Measurements from ENCODE around the gene NABP2. TPM values are rescaled to one million over a fixed set of nuclear protein-coding genes. Genes with fewer than 3 reads are reported as not detected.

NABP2 gene
- total RNA-seq, 4 donors from 2014 or later: 17.2 to 31.0 (median 21.6) TPM

DNA sequence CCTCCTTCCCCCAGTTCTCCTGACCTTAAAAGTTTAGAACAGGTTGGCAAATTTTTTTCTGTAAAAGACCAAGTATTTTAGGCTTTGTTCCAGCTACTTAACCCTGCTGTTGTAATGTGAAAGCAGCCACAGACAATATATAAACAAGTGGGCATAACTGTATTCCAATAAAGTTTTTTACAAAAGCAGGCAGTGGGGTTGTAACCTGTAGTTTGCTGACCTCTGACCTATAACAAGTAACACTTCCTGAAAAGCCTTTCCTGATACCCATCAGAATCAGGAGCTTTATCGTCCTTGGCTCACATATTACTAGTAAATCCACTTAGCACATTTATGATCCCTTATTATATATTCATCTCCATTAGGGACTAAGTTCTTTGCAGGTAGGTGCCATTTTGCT, 21.8 kb upstream of the NABP2 start:
- WGBS, 2 donors: 58 to 63% methylated on average over 1 of the region's 1 CpG
- Histone ChIP-seq H3K36me3 (peaks cover 7 to 36% (median 12%) of the 10 kb centered on the region in 3 donors), H3K27me3 (no peaks in the 10 kb centered on the region), H3K4me1 (peaks cover 0 to 5% (median 0%) of the 10 kb centered on the region in 3 donors), H3K4me3 (no peak overlapping the region), H3K27ac (no peak overlapping the region), H3K9me3 (no peaks in the 10 kb centered on the region)
- TF ChIP-seq POLR2A (IDR thresholded peaks at IDR 0.05): no peak
- TF ChIP-seq, protein P1, sequence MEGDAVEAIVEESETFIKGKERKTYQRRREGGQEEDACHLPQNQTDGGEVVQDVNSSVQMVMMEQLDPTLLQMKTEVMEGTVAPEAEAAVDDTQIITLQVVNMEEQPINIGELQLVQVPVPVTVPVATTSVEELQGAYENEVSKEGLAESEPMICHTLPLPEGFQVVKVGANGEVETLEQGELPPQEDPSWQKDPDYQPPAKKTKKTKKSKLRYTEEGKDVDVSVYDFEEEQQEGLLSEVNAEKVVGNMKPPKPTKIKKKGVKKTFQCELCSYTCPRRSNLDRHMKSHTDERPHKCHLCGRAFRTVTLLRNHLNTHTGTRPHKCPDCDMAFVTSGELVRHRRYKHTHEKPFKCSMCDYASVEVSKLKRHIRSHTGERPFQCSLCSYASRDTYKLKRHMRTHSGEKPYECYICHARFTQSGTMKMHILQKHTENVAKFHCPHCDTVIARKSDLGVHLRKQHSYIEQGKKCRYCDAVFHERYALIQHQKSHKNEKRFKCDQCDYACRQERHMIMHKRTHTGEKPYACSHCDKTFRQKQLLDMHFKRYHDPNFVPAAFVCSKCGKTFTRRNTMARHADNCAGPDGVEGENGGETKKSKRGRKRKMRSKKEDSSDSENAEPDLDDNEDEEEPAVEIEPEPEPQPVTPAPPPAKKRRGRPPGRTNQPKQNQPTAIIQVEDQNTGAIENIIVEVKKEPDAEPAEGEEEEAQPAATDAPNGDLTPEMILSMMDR (IDR thresholded peaks at IDR 0.05): no peak
- intact Hi-C loops (cut with DNase I): no loop called here
- DNase-seq: no peak

DNA sequence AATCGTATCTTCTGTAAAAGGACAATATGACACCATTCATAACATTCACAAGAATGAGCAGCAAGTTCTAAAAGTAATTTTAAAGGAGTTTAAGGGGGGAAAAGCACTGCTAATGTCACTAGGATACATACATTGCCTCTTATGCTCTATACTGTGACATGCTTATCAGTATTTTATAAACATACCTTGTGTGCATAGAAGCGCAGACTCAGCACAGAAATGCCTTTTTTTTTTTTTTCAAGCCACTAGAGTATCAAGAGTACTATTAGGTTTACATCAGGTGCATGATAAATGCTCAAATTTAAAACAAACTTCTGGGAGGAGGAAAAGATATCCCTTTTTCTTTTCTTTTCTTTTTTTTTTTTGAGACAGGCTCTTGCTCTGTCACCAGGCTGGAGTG, 21.3 kb upstream of the NABP2 start:
- intact Hi-C loops (cut with DNase I): no loop called here
- Histone ChIP-seq H3K4me3 (no peak overlapping the region), H3K9me3 (no peaks in the 10 kb centered on the region), H3K36me3 (peaks cover 10 to 40% (median 12%) of the 10 kb centered on the region in 3 donors), H3K27me3 (no peaks in the 10 kb centered on the region), H3K4me1 (peaks cover 0 to 5% (median 0%) of the 10 kb centered on the region in 3 donors), H3K27ac (no peak overlapping the region)
- TF ChIP-seq, protein P1 (IDR thresholded peaks at IDR 0.05): no peak
- TF ChIP-seq POLR2A (IDR thresholded peaks at IDR 0.05): no peak
- DNase-seq: no peak
- WGBS, 2 donors: 58 to 68% methylated on average over 2 of the region's 2 CpGs

DNA sequence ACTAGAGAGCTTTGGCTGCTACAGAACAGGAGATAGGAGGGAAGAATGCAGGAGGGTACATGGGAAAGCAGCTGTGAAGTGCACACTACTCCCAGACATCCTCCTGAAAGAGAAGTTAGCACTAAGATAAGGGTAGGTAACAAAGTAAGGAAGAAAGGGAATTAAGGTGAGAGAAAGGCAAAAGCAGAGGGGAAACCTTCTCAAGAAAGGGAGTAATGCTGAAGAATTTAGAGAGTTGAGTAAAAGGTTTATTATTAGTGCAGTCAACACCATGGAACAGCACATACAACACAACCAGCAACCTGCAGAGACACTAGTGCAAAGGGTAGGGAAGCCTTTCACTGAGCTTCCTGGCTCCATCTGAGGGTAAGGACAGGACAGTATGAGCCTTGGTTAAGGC, 19.9 kb upstream of the NABP2 start:
- H3K27ac ChIP-seq: no peak overlapping the region
- TF ChIP-seq POLR2A (IDR thresholded peaks at IDR 0.05): no peak
- TF ChIP-seq, protein P1 (IDR thresholded peaks at IDR 0.05): no peak

DNA sequence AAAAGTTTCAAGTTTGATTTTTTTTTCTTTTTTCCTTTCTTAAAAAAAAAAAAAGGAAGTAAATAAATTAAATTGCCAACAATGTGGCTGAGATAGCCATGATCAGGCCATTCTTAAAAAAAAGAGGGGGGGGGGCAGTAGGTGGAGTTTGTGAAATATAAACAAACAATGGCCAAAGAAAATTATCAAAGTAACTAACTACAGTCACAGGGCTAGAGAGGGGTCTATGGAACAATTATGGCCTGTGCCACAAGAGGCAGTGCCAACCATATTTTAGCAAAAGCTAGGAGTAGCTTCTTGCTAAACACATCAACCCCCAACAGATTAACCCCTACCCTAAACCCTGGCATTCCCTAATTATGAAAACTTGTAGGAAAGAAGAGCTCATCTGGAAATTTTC, 18.7 kb upstream of the NABP2 start:
- H3K4me3 ChIP-seq: no peak overlapping the region
- no peaks in the 10 kb centered on the region for H3K27me3 ChIP-seq
- no peak for DNase-seq
- TF ChIP-seq, protein P1 (IDR thresholded peaks at IDR 0.05): peak in 1 of 6 experiments; percentile 4
- no peak for TF ChIP-seq POLR2A (IDR thresholded peaks at IDR 0.05)
- no peaks in the 10 kb centered on the region for H3K9me3 ChIP-seq
- H3K27ac ChIP-seq: no peak overlapping the region
- peaks cover 21 to 66% (median 29%) of the 10 kb centered on the region in 3 donors for H3K36me3 ChIP-seq
- peaks cover 0 to 5% (median 0%) of the 10 kb centered on the region in 3 donors for H3K4me1 ChIP-seq
- intact Hi-C loops (cut with DNase I): no loop called here

More for the DNA sequence above, 19.9 kb upstream of the NABP2 start:
- H3K4me3 ChIP-seq: no peak overlapping the region
- DNase-seq: no peak
- no peaks in the 10 kb centered on the region for H3K27me3 ChIP-seq
- H3K9me3 ChIP-seq: no peaks in the 10 kb centered on the region
- H3K4me1 ChIP-seq: peaks cover 0 to 5% (median 0%) of the 10 kb centered on the region in 3 donors
- peaks cover 12 to 55% (median 19%) of the 10 kb centered on the region in 3 donors for H3K36me3 ChIP-seq
- intact Hi-C loops (cut with DNase I): no loop called here

DNA sequence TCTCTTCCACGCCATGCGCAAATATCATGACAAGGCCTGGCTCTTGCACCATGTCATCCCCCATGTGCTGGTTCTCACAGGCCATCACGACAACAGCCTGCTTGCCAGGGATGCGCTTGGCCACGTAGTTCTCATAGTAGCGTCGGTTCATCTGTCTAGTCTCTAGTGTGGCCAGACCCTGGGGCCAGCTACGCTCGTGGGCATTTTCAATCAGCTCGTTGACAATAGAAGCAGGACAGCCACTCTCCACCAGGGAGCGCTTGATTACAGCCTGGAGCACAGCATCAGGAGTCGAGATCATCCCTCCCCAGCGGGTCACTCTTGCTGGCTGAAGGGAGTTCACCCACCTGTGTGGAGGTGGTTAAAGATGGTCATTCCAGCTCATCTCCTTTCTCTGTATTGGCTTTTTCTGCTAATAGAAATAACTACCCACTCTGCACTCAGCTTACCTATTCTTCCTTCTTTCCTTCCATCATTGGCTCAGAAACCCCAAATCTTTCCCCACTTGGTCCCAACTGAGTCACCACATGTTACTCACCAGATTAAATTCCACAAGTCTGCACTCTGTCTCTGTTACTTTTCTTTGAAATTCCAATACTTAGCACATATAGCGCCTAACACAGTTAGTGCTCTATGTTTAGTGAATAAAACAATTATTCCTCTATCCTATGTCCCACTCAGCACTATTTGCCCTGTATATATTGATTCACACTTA, 17.5 kb upstream of the NABP2 start:
- intact Hi-C loops (cut with DNase I): no loop called here
- no peaks in the 10 kb centered on the region for H3K9me3 ChIP-seq
- H3K4me3 ChIP-seq: no peak overlapping the region
- 57 to 65% methylated on average over 6 to 14 of the region's 14 CpGs for WGBS, 2 donors
- peaks cover 21 to 78% (median 39%) of the 10 kb centered on the region in 3 donors for H3K36me3 ChIP-seq
- H3K27ac ChIP-seq: no peak overlapping the region
- peaks cover 0 to 5% (median 0%) of the 10 kb centered on the region in 3 donors for H3K4me1 ChIP-seq
- DNase-seq: no peak
- TF ChIP-seq, protein P1 (IDR thresholded peaks at IDR 0.05): peak in 5 of 6 experiments; percentile 39 to 66 (median 54)
- TF ChIP-seq POLR2A (IDR thresholded peaks at IDR 0.05): no peak
- H3K27me3 ChIP-seq: no peaks in the 10 kb centered on the region

Measured in esophagus squamous epithelium (tissue), 5 donors.